Gastrocnemius medialis (tissue), 4 donors: ENCODE data around the gene WDR73. TPM values are rescaled to one million over a fixed set of nuclear protein-coding genes. Genes with fewer than 3 reads are reported as not detected.

Source experiments
- ATAC-seq, 2 donors: fragments of 150-250 bp; one replicate each; pipeline ENCODE4 v1.9.1; 2016
- DNase-seq, 2 donors: peaks; one replicate each; pipeline ENCODE4 v3.0.0-alpha.2; 2019
- H3K27ac ChIP-seq, 4 donors: fragments of 200-600 bp; sonication (generic); 1 replicate in 1 of 4; 2 replicates in 3 of 4; pipeline ENCODE4 v1.5.1; 2016 to 2018; ENCODE audit warnings: mild to moderate bottlenecking in 2 of 4, moderate library complexity in 1 of 4
- H3K27me3 ChIP-seq, 3 donors: fragments of 200-600 bp; sonication (generic) in 2 of 3; 1 replicate in 1 of 3; 2 replicates in 2 of 3; pipeline versions ENCODE4 v1.5.1 to v1.6.0; 2016 to 2019; ENCODE audit warnings: mild to moderate bottlenecking in 1 of 3, moderate library complexity in 1 of 3
- H3K36me3 ChIP-seq, 2 donors: fragments of 200-600 bp; sonication (generic) in 1 of 2; one replicate each; pipeline ENCODE4 v1.5.1; 2017 to 2018
- H3K4me1 ChIP-seq, 2 donors: fragments of 200-600 bp; sonication (generic) in 1 of 2; one replicate each; pipeline ENCODE4 v1.5.1; 2016 to 2017; ENCODE audit warnings: mild to moderate bottlenecking in 2 of 2
- H3K4me3 ChIP-seq, 4 donors: fragments of 200-600 bp; sonication (generic) in 3 of 4; 1 replicate in 1 of 4; 2 replicates in 3 of 4; pipeline ENCODE4 v1.5.1; 2016 to 2019; ENCODE audit warnings: mild to moderate bottlenecking in 2 of 4
- H3K9me3 ChIP-seq, 3 donors: fragments of 200-600 bp; sonication (generic) in 2 of 3; 1 replicate in 1 of 3; 2 replicates in 2 of 3; pipeline ENCODE4 v1.5.1; 2016 to 2019
- CTCF ChIP-seq, 5 experiments: fragments of 450-650 bp in 3 of 5; fragments of 200-600 bp in 2 of 5; sonication (generic) in 2 of 5; IDR thresholded peaks in 4 of 5; conservative IDR thresholded peaks in 1 of 5; 1 replicate in 4 of 5; 2 replicates in 1 of 5; pipeline ENCODE4 v1.5.1; 2016 to 2019; ENCODE audit warnings: antibody characterized with exemption in 5 of 5, mild to moderate bottlenecking in 3 of 5, moderate library complexity in 3 of 5
- POLR2A ChIP-seq, 2 donors: fragments of 450-650 bp; IDR thresholded peaks; one replicate each; pipeline ENCODE4 v1.6.1; 2017; ENCODE audit warnings: antibody characterized with exemption in 2 of 2, mild to moderate bottlenecking in 2 of 2, moderate library complexity in 2 of 2
- in situ Hi-C, 4 donors: fragments of 200-750 bp; cut with MboI; loops; one replicate each; pipeline versions ENCODE4 v1.15.0 to v1.8.0; 2017; ENCODE audit warnings: low sequenced_read_pairs in 4 of 4
- intact Hi-C: fragments of 100-400 bp; cut with DNase I; formaldehyde crosslinking; loops from one replicate; pipeline ENCODE4 v1.15.1; 2023; ENCODE audit warnings: low total_unique reads
- total RNA-seq, 4 donors: library from RNA; depleted of rRNA; stranded (reverse); fragments of >200 nt; gene quantifications; one replicate each; pipeline versions ENCODE4 v1.1.0 to v1.2.3, GENCODE V29; 2016

The WDR73 gene
- total RNA-seq, 4 donors from 2014 or later: 6.7 to 11.7 (median 10.3) TPM

GRCh38 chr15:84654689-84655453, 788 bp upstream of the WDR73 start:
- H3K36me3 ChIP-seq: peaks cover 0 to 22% of the 10 kb centered on the region in 2 donors
- H3K4me3 ChIP-seq: peak overlapping the region; percentile 86 to 98 (median 91)
- no peaks in the 10 kb centered on the region for H3K27me3 ChIP-seq
- in situ Hi-C loops: loop anchor here in 2 of 4 donors (10.0 kb wide), 1 partner anchor 60 kb away; no protein-coding TSS in a partner anchor
- H3K9me3 ChIP-seq: no peaks in the 10 kb centered on the region
- peak overlapping the region; percentile 86 to 98 (median 90) for H3K27ac ChIP-seq
- intact Hi-C loops: loop anchor here (1.0 to 5.0 kb wide), 7 partner anchors 24 to 272 kb away; partner anchors contain the start of genes SEC11A and ZNF592
- ATAC-seq: peak; percentile 53 to 63
- peak; percentile 67 to 85 for DNase-seq
- TF ChIP-seq POLR2A (IDR thresholded peaks at IDR 0.05) (no peak), CTCF (IDR thresholded peaks at IDR 0.05 in 4 of 5, conservative IDR thresholded peaks at IDR 0.05 in 1 of 5) (peak; percentile 53 to 71 (median 66))
- peaks cover 14 to 23% of the 10 kb centered on the region in 2 donors for H3K4me1 ChIP-seq

DNA sequence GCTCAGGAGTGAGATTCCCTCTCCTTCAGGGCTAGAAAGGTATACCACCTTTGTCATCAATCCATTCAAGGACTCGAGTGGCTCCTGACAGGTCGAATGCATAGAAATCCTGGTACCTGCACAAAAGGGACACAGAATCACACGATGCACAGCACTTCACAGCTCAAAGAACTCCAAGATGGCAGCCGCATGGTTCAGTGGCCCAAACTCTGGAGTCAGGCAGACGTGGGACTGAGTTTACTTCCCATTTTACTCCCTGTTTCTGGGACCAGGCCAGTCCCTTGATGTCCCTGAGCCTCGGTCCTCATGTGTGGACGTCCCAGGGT, 536 bp downstream of the WDR73 start:
- in situ Hi-C loops (loop anchor here in 2 of 4 donors (10.0 kb wide), 1 partner anchor 59 kb away; no protein-coding TSS in a partner anchor), intact Hi-C loops (loop anchor here (5.0 kb wide), 1 partner anchor 49 kb away; no protein-coding TSS in a partner anchor)
- TF ChIP-seq POLR2A (IDR thresholded peaks at IDR 0.05) (no peak), CTCF (IDR thresholded peaks at IDR 0.05 in 4 of 5, conservative IDR thresholded peaks at IDR 0.05 in 1 of 5) (no peak)
- no peaks in the 10 kb centered on the region for H3K9me3 ChIP-seq
- peaks cover 14 to 24% of the 10 kb centered on the region in 2 donors for H3K4me1 ChIP-seq
- H3K27me3 ChIP-seq: no peaks in the 10 kb centered on the region
- peaks cover 0 to 35% of the 10 kb centered on the region in 2 donors for H3K36me3 ChIP-seq
- no peak for DNase-seq
- H3K4me3 ChIP-seq: peak overlapping the region; percentile 86 to 98 (median 91)
- no peak for ATAC-seq
- H3K27ac ChIP-seq: peak overlapping the region; percentile 86 to 98 (median 90)

- intact Hi-C loops: loop anchor here (5.0 kb wide), 1 partner anchor 53 kb away; no protein-coding TSS in a partner anchor
- in situ Hi-C loops: loop anchor here in 2 of 4 donors (10.0 kb wide), 1 partner anchor 55 kb away; no protein-coding TSS in a partner anchor
- H3K4me1 ChIP-seq: peaks cover 9 to 10% of the 10 kb centered on the region in 2 donors
- H3K9me3 ChIP-seq: no peaks in the 10 kb centered on the region
- H3K36me3 ChIP-seq: peaks cover 0 to 74% of the 10 kb centered on the region in 2 donors
- H3K4me3 ChIP-seq: no peak overlapping the region
- no peak overlapping the region for H3K27ac ChIP-seq
- no peak for TF ChIP-seq POLR2A (IDR thresholded peaks at IDR 0.05)
- TF ChIP-seq CTCF (IDR thresholded peaks at IDR 0.05 in 4 of 5, conservative IDR thresholded peaks at IDR 0.05 in 1 of 5): no peak
- no peak for ATAC-seq
- DNase-seq: no peak
- H3K27me3 ChIP-seq: no peaks in the 10 kb centered on the region
Observed at GRCh38 chr15:84649706-84650105, 4.4 kb downstream of the WDR73 start.

DNA sequence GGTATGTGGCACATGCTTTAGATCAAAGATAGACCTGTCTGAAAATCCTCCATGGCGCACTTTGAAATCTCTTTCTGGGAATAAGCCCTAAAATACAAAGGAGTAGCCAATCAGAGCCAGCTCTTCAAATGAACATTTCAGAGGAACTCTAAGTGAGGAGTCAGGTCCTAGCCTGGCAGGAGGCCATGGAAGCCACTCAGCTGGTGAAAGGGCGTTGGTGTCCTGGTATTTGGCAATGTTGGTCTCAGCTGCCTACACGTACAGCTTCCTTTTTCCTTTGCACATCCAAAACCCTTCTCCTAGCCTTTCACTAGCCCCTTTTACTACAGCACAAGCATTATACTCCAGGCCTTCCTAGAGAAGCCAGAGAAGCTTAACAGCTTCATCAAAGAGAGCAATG, 5.5 kb downstream of the WDR73 start:
- H3K4me3 ChIP-seq: no peak overlapping the region
- H3K4me1 ChIP-seq: peaks cover 5 to 10% of the 10 kb centered on the region in 2 donors
- intact Hi-C loops: no loop called here
- DNase-seq (peak in 1 of 2 donors; percentile 61), ATAC-seq (no peak)
- H3K27ac ChIP-seq: peak overlapping the region in 2 of 4 donors; percentile 6 to 33
- in situ Hi-C loops: no loop called here
- H3K36me3 ChIP-seq: peaks cover 0 to 81% of the 10 kb centered on the region in 2 donors
- H3K27me3 ChIP-seq: no peaks in the 10 kb centered on the region
- TF ChIP-seq CTCF (IDR thresholded peaks at IDR 0.05 in 4 of 5, conservative IDR thresholded peaks at IDR 0.05 in 1 of 5): no peak
- TF ChIP-seq POLR2A (IDR thresholded peaks at IDR 0.05): no peak
- H3K9me3 ChIP-seq: no peaks in the 10 kb centered on the region
